Activated CD4-positive, alpha-beta T cell treated with anti-CD3 and anti-CD28 coated beads, Interleukin-2, amount 50 U/mL, for 4 hours (primary cell): Measurements from ENCODE around the gene FCHO1.

Experiments used
- DNase-seq, 2 experiments: peaks; one replicate each; pipeline ENCODE4 v3.0.0-alpha.2; 2020

Gene FCHO1

DNA sequence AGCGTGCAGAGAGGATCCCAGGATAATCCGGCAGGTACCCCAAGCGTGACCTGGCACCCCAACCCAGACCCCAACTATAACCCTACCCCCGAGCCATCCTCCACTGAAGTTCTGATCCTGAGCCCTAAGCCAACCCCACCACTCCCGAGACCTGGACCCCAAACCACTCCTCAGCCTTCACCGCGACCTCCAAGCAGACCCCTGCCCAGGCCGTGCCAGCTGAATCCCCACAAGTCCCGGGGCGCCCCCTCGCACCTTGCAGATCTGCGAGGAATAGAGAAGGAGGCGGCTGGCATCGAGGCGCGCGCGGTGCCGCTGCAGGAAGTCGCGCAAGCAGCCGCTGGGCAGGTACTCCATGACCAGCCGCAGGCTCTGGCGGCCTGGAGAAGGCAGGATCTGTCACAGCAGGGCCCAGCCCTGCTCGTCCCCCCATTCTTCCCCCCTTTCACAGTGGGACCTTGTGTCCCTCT lies 80.2 kb downstream of the FCHO1 start:
- no peak for DNase-seq

- no peak for DNase-seq
These were observed 81.3 kb downstream of the FCHO1 start for GRCh38 chr19:17832443-17833208.

DNA sequence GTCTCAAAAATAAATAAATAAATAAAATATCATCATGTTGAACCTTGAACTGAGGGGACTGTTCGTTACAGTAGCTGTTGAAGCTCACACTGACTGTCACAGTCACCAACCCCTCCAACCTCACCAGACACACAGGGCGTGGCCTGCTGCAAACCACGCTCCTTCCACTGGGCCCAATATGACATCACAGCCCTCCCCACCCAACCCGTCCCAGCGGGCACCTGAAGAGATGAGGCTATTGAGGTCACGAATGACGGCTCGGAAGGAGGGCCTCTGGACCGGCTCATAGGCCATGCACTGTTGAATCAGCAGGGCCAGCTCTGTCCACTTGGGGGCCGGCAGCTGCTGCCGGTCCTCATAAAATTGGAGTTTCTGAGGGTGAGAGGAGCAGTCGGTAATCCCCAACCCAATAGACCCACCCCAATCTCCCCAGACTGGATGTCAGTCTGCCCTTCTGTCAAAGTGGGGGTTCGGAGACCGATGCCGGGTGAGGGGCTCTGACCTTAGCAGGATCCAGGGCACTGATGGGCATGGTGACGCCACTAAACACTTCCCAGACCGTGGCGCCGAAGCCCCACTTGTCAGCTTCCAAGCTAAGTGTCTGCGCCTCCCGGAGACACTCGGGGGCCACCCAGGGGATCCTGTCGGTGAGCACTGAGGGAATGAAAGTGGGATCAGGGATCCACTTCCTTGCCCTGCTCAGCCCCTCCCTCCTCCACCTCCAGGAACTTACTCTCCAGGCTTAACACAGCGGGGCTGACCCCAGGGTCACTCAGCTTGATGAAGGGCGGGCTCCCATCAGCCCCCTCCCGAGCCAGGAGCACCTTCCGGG lies 83.3 kb downstream of the FCHO1 start:
- DNase-seq = no peak

DNA sequence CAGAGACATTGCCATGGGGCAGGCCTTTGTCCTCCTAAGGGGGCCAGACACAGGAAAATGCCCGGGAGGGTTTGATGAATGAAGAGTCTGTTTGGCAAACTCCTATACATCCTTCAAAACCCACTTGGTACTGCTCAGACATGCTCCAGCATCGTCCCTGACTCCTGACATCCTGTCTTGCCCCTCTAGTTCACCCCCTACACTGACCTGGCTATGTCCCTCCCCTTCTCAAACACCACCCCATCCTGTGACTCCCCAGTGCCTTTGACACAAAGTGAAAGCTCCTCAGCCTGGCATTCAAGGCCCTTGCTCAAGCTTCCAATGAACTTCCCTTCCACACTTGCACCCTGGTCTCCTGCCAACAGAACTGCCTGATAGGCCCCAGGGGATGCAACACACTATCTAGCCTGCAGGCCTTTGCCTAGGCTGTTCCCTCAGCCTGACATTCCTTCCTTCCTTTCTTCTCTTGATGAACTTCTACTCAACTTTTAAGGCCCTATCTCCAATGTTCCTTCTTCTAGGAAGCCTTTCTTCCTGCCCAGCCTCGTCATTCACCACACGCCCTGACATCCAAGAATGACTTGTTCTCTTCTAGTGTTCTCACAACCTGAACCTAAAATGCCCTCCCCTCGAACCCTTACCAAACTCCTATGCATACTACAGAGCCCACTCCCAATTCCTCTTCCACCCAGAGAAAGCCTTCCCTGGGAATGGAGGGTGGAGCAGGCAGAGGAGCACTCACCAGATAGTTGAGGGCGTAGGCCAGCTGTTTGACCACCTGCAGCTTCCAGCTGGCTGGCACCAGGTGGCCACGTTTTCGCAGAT lies 84.1 kb downstream of the FCHO1 start:
- no peak for DNase-seq

GRCh38 chr19:17836530-17836929 lies 85.3 kb downstream of the FCHO1 start:
- DNase-seq = no peak

- DNase-seq = no peak
These were observed 86.7 kb downstream of the FCHO1 start for GRCh38 chr19:17837972-17838371.
